ENCODE data around the gene MXD3.
"Not testable (repeated sequence)": the region's sequence is repeated elsewhere in the genome, so short reads cannot be mapped to it uniquely, and the experiment has no call there.

MXD3 gene

GRCh38 chr5:177260961-177261360, 50.7 kb downstream of the MXD3 start:
- DNase-seq = no peak

DNA sequence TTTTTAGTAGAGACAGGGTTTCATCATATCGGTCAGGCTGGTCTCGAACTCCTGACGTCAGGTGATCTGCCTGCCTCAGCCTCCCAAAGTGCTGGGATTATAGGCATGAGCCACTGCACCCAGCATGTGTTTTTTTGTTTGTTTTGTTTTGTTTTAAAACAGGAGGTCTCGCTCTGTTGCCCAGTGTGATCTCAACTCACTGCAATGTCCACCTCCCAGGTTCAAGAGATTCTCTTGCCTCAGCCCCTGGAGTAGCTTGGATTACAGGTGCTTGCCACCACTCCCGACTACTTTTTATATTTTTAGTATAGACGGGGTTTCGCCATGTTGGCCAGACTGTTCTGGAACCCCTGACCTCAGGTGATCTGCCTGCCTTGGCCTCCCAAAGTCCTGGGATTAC, 53.0 kb downstream of the MXD3 start:
- DNase-seq = not testable (repeated sequence)
